Measurements from ENCODE around the gene CUBN. TPM values are rescaled to one million over a fixed set of nuclear protein-coding genes. Genes with fewer than 3 reads are reported as not detected.

CUBN gene
- total and polyA plus RNA-seq, 10 of the 15 experiments (the other 5 are each of a cell fraction or from before 2014, with no cell fraction given) = under 0.01 to 0.14 (median 0.02) TPM; not detected in 6

GRCh38 chr10:17106991-17107390 lies 22.6 kb downstream of the CUBN start:
- no peaks in the 10 kb centered on the region for H3K79me2 ChIP-seq (ENCODE audit: control insufficient read depth, insufficient read depth, low read length)
- DNase-seq (ENCODE audit: low read depth, low spot score) (no peak), FAIRE-seq (no peak), ATAC-seq (no peak)
- H3K4me1 ChIP-seq (ENCODE audit: control insufficient read depth, insufficient read depth, low read length) = no peaks in the 10 kb centered on the region
- ChIA-PET SMC1A (ENCODE audit: uncharacterized antibody, unreplicated experiment) (no interaction called here), RAD21 (ENCODE audit: unreplicated experiment) (no interaction called here), POLR2A (no interaction called here), CTCF (interaction anchor here (0.5 kb wide), 1 partner anchor 20 kb away, joined by 3 read pairs; no protein-coding TSS in a partner anchor)
- in situ Hi-C loops (cut with MboI) (no loop called here), intact Hi-C loops (cut with micrococcal nuclease; ENCODE audit: unreplicated experiment) (no loop called here)
- no peak overlapping the region for H3K27ac ChIP-seq (ENCODE audit: control insufficient read depth, insufficient read depth)
- WGBS (ENCODE audit: insufficient coverage, insufficient replicate concordance, low lambda C conversion rate, missing lambda C conversion rate) = 53% methylated on average over 5 of the region's 5 CpGs
- H3K4me3 ChIP-seq = no peak overlapping the region
- H4K20me1 ChIP-seq (ENCODE audit: control insufficient read depth, insufficient read depth) = no peaks in the 10 kb centered on the region
- no peaks in the 10 kb centered on the region for H3K9me3 ChIP-seq (replicated peaks; ENCODE audit: control insufficient read depth, insufficient read depth, low read length)
- no peak overlapping the region for H2AFZ ChIP-seq (ENCODE audit: control insufficient read depth, low read depth, low read length)
- no TSS peak for BruUV-seq (replicated peaks)
- H3K9ac ChIP-seq (ENCODE audit: control insufficient read depth, insufficient read depth, low read length) = no peak overlapping the region
- no peaks in the 10 kb centered on the region; a peak in 1 of 4 replicates for H3K27me3 ChIP-seq (replicated peaks in 1 of 2; ENCODE audit: control insufficient read depth in 2 of 2, insufficient read depth in 2 of 2, low read length in 1 of 2)
- H3K4me2 ChIP-seq (ENCODE audit: control insufficient read depth, insufficient read depth) = no peak overlapping the region
- no peaks in the 10 kb centered on the region for H3K36me3 ChIP-seq (ENCODE audit: control insufficient read depth in 2 of 2, insufficient read depth in 2 of 2, low read length in 1 of 2)
- TF ChIP-seq HDAC2 (IDR thresholded peaks at IDR 0.05) = no peak
- no peak for TF ChIP-seq ZNF217 (IDR thresholded peaks at IDR 0.05)
- TF ChIP-seq POLR2AphosphoS5 (IDR thresholded peaks at IDR 0.05; ENCODE audit: low read length) = no peak
- TF ChIP-seq RBBP5 (conservative IDR thresholded peaks at IDR 0.05) = no peak
- TF ChIP-seq BCL11A (IDR thresholded peaks at IDR 0.05; ENCODE audit: low read depth, low read length) = no peak
- no peak for TF ChIP-seq NFYA (IDR thresholded peaks at IDR 0.05; ENCODE audit: borderline replicate concordance, low read depth, low read length)
- no peak for TF ChIP-seq E2F8 (IDR thresholded peaks at IDR 0.05; ENCODE audit: low read depth, partially characterized antibody)
- no peak for TF ChIP-seq ATF2 (IDR thresholded peaks at IDR 0.05; ENCODE audit: low read length)
- no peak for TF ChIP-seq BCL3 (IDR thresholded peaks at IDR 0.05; ENCODE audit: borderline replicate concordance, insufficient read depth, low read depth, low read length, poor library complexity, severe bottlenecking)
- TF ChIP-seq NR2C1 (IDR thresholded peaks at IDR 0.05) = no peak
- no peak for TF ChIP-seq HCFC1 (IDR thresholded peaks at IDR 0.05; ENCODE audit: low read length)
- no peak for TF ChIP-seq ZNF24 (IDR thresholded peaks at IDR 0.05)
- TF ChIP-seq NFXL1 (IDR thresholded peaks at IDR 0.05; ENCODE audit: borderline replicate concordance) = no peak
- TF ChIP-seq, protein P1, sequence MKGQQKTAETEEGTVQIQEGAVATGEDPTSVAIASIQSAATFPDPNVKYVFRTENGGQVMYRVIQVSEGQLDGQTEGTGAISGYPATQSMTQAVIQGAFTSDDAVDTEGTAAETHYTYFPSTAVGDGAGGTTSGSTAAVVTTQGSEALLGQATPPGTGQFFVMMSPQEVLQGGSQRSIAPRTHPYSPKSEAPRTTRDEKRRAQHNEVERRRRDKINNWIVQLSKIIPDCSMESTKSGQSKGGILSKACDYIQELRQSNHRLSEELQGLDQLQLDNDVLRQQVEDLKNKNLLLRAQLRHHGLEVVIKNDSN (IDR thresholded peaks at IDR 0.05; ENCODE audit: borderline replicate concordance, extremely low read length, insufficient read depth, low read depth, low read length) = no peak
- TF ChIP-seq ETV6 (conservative IDR thresholded peaks at IDR 0.05 in 1 of 2, IDR thresholded peaks at IDR 0.05 in 1 of 2; ENCODE audit: borderline replicate concordance in 1 of 2, low read depth in 1 of 2) = no peak
- no peak for TF ChIP-seq NKRF (conservative IDR thresholded peaks at IDR 0.05)

Data from GM12878 (cell line).